ENCODE measurements around the gene EPHB2. TPM values are rescaled to one million over a fixed set of nuclear protein-coding genes. Genes with fewer than 3 reads are reported as not detected.

EPHB2 gene
- total RNA-seq, 2 experiments from 2014 or later: 0.59 TPM; not detected in 1

- CTCF ChIA-PET (ENCODE audit: unreplicated experiment): no interaction called here
Observed at GRCh38 chr1:22850281-22850680, 139.6 kb downstream of the EPHB2 start.

DNA sequence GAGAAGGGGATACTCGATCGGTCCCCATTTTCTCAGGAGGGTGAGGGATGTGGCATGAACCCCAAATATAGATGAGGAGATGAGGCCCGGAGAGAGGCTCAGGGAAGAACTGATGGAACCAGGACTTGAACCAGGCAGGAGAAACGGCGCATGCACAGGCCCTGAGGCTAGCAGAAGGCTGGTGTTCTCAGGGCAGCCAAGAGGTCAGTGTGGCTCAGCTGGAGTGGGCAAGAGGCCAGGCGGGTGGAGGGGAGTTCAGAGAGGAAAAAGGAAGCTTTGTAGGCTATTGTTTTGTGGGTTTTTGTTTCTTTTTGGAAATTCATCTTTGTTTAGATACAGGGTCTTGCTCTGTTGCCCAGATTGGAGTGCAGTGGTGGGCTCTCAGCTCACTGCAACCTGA lies 140.0 kb downstream of the EPHB2 start:
- Histone ChIP-seq H3K9me2 (ENCODE audit: insufficient read depth, low read length) (no peaks in the 10 kb centered on the region), H3K27ac (ENCODE audit: low read depth, low read length, poor library complexity, severe bottlenecking) (no peak overlapping the region), H3K79me2 (ENCODE audit: insufficient read depth, low read depth, low read length) (no peaks in the 10 kb centered on the region), H3K4me2 (ENCODE audit: low read length) (no peak overlapping the region), H3K4me1 (ENCODE audit: insufficient read depth, low read length, poor library complexity, severe bottlenecking) (peaks cover 15% of the 10 kb centered on the region), H2AFZ (ENCODE audit: low read length) (no peak overlapping the region), H3K4me3 (ENCODE audit: low read depth, low read length, poor library complexity, severe bottlenecking) (no peak overlapping the region), H3K36me3 (ENCODE audit: insufficient read depth, low read length) (no peaks in the 10 kb centered on the region), H4K20me1 (ENCODE audit: insufficient read depth, low read length) (no peaks in the 10 kb centered on the region), H3K9me3 (ENCODE audit: low read length) (no peaks in the 10 kb centered on the region)
- TF ChIP-seq EZH2phosphoT487 (IDR thresholded peaks at IDR 0.05; ENCODE audit: borderline replicate concordance, low read depth, low read length) (no peak), CTCF (conservative IDR thresholded peaks at IDR 0.05; ENCODE audit: low read length) (no peak)
- DNase-seq (ENCODE audit: low spot score): no peak
- ChIA-PET POLR2A (no interaction called here), CTCF (ENCODE audit: unreplicated experiment) (no interaction called here)
- intact Hi-C loops (cut with micrococcal nuclease; ENCODE audit: unreplicated experiment): no loop called here
- no TSS peak for BruUV-seq (replicated peaks)

More at GRCh38 chr1:22850281-22850680, 139.6 kb downstream of the EPHB2 start:
- no peak overlapping the region for H3K4me3 ChIP-seq (ENCODE audit: low read depth, low read length, poor library complexity, severe bottlenecking)
- intact Hi-C loops (cut with micrococcal nuclease; ENCODE audit: unreplicated experiment): no loop called here
- H3K9me2 ChIP-seq (ENCODE audit: insufficient read depth, low read length): no peaks in the 10 kb centered on the region
- TF ChIP-seq CTCF (conservative IDR thresholded peaks at IDR 0.05; ENCODE audit: low read length): no peak
- TF ChIP-seq EZH2phosphoT487 (IDR thresholded peaks at IDR 0.05; ENCODE audit: borderline replicate concordance, low read depth, low read length): no peak
- no peak for DNase-seq (ENCODE audit: low spot score)
- no peaks in the 10 kb centered on the region for H3K9me3 ChIP-seq (ENCODE audit: low read length)
- H4K20me1 ChIP-seq (ENCODE audit: insufficient read depth, low read length): no peaks in the 10 kb centered on the region
- no peak overlapping the region for H3K4me2 ChIP-seq (ENCODE audit: low read length)
- H2AFZ ChIP-seq (ENCODE audit: low read length): no peak overlapping the region
- H3K27ac ChIP-seq (ENCODE audit: low read depth, low read length, poor library complexity, severe bottlenecking): no peak overlapping the region
- H3K4me1 ChIP-seq (ENCODE audit: insufficient read depth, low read length, poor library complexity, severe bottlenecking): peaks cover 14% of the 10 kb centered on the region
- POLR2A ChIA-PET: no interaction called here
- no peaks in the 10 kb centered on the region for H3K36me3 ChIP-seq (ENCODE audit: insufficient read depth, low read length)
- no TSS peak for BruUV-seq (replicated peaks)
- H3K79me2 ChIP-seq (ENCODE audit: insufficient read depth, low read depth, low read length): no peaks in the 10 kb centered on the region

GRCh38 chr1:22851517-22851916 lies 140.9 kb downstream of the EPHB2 start:
- no peaks in the 10 kb centered on the region for H3K79me2 ChIP-seq (ENCODE audit: insufficient read depth, low read depth, low read length)
- no peak overlapping the region for H3K4me3 ChIP-seq (ENCODE audit: low read depth, low read length, poor library complexity, severe bottlenecking)
- H3K4me1 ChIP-seq (ENCODE audit: insufficient read depth, low read length, poor library complexity, severe bottlenecking): peaks cover 15% of the 10 kb centered on the region
- CTCF ChIA-PET (ENCODE audit: unreplicated experiment): no interaction called here
- no peaks in the 10 kb centered on the region for H3K36me3 ChIP-seq (ENCODE audit: insufficient read depth, low read length)
- H3K27ac ChIP-seq (ENCODE audit: low read depth, low read length, poor library complexity, severe bottlenecking): no peak overlapping the region
- no peaks in the 10 kb centered on the region for H3K9me2 ChIP-seq (ENCODE audit: insufficient read depth, low read length)
- no peak for DNase-seq (ENCODE audit: low spot score)
- TF ChIP-seq EZH2phosphoT487 (IDR thresholded peaks at IDR 0.05; ENCODE audit: borderline replicate concordance, low read depth, low read length) (no peak), CTCF (conservative IDR thresholded peaks at IDR 0.05; ENCODE audit: low read length) (no peak)
- POLR2A ChIA-PET: no interaction called here
- H2AFZ ChIP-seq (ENCODE audit: low read length): no peak overlapping the region
- no peaks in the 10 kb centered on the region for H3K9me3 ChIP-seq (ENCODE audit: low read length)
- intact Hi-C loops (cut with micrococcal nuclease; ENCODE audit: unreplicated experiment): no loop called here
- H4K20me1 ChIP-seq (ENCODE audit: insufficient read depth, low read length): no peaks in the 10 kb centered on the region
- no peak overlapping the region for H3K4me2 ChIP-seq (ENCODE audit: low read length)
- BruUV-seq (replicated peaks): no TSS peak
